CD4-positive, alpha-beta T cell treated with Interleukin-4 for 1 hour (primary cell): ENCODE data around the gene FRMPD1.

Experiments used
- DNase-seq, 2 donors: peaks; one replicate each; pipeline ENCODE4 v3.0.0-alpha.2; 2020 to 2022

The FRMPD1 gene

GRCh38 chr9:37636511-37637448 is 14.0 kb upstream of the FRMPD1 start:
- no peak for DNase-seq

GRCh38 chr9:37639109-37639762 is 11.5 kb upstream of the FRMPD1 start:
- DNase-seq = no peak

- DNase-seq = no peak
These were observed 10.9 kb upstream of the FRMPD1 start for GRCh38 chr9:37639841-37640240.

GRCh38 chr9:37640246-37640645 is 10.5 kb upstream of the FRMPD1 start:
- no peak for DNase-seq

GRCh38 chr9:37641331-37641730 is 9.4 kb upstream of the FRMPD1 start:
- DNase-seq = no peak

GRCh38 chr9:37643214-37643613 is 7.5 kb upstream of the FRMPD1 start:
- no peak for DNase-seq

GRCh38 chr9:37645903-37646506 is 4.7 kb upstream of the FRMPD1 start:
- no peak for DNase-seq

- no peak for DNase-seq
These were observed 368 bp upstream of the FRMPD1 start for GRCh38 chr9:37650299-37650872.

GRCh38 chr9:37652261-37652660 is 1.5 kb downstream of the FRMPD1 start:
- no peak for DNase-seq

GRCh38 chr9:37653385-37653784 is 2.6 kb downstream of the FRMPD1 start:
- DNase-seq = no peak

GRCh38 chr9:37656936-37657335 is 6.2 kb downstream of the FRMPD1 start:
- no peak for DNase-seq

- DNase-seq = no peak
These were observed 9.9 kb downstream of the FRMPD1 start for GRCh38 chr9:37660691-37661090.

- no peak for DNase-seq
These were observed 13.2 kb downstream of the FRMPD1 start for GRCh38 chr9:37663926-37664325.

- DNase-seq = no peak
These were observed 17.0 kb downstream of the FRMPD1 start for GRCh38 chr9:37667706-37668105.

- no peak for DNase-seq
These were observed 17.4 kb downstream of the FRMPD1 start for GRCh38 chr9:37668116-37668601.

GRCh38 chr9:37669232-37669631 is 18.5 kb downstream of the FRMPD1 start:
- DNase-seq = no peak

GRCh38 chr9:37675661-37676060 is 24.9 kb downstream of the FRMPD1 start:
- no peak for DNase-seq

GRCh38 chr9:37676411-37676830 is 25.7 kb downstream of the FRMPD1 start:
- no peak for DNase-seq

GRCh38 chr9:37677435-37677834 is 26.7 kb downstream of the FRMPD1 start:
- no peak for DNase-seq

- no peak for DNase-seq
These were observed 28.1 kb downstream of the FRMPD1 start for GRCh38 chr9:37678789-37679273.

GRCh38 chr9:37679649-37680402 is 29.1 kb downstream of the FRMPD1 start:
- DNase-seq = no peak

- no peak for DNase-seq
These were observed 32.2 kb downstream of the FRMPD1 start for GRCh38 chr9:37682951-37683350.
